Measurements from ENCODE around the gene PRKG1.

- TF ChIP-seq, protein P1, sequence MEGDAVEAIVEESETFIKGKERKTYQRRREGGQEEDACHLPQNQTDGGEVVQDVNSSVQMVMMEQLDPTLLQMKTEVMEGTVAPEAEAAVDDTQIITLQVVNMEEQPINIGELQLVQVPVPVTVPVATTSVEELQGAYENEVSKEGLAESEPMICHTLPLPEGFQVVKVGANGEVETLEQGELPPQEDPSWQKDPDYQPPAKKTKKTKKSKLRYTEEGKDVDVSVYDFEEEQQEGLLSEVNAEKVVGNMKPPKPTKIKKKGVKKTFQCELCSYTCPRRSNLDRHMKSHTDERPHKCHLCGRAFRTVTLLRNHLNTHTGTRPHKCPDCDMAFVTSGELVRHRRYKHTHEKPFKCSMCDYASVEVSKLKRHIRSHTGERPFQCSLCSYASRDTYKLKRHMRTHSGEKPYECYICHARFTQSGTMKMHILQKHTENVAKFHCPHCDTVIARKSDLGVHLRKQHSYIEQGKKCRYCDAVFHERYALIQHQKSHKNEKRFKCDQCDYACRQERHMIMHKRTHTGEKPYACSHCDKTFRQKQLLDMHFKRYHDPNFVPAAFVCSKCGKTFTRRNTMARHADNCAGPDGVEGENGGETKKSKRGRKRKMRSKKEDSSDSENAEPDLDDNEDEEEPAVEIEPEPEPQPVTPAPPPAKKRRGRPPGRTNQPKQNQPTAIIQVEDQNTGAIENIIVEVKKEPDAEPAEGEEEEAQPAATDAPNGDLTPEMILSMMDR (IDR thresholded peaks at IDR 0.05): no peak
- TF ChIP-seq EZH2 (IDR thresholded peaks at IDR 0.05; ENCODE audit: borderline replicate concordance, insufficient read depth, low read depth, low read length, poor library complexity, severe bottlenecking): no peak
Measured at GRCh38 chr10:51808187-51808586, 733.9 kb downstream of the PRKG1 start.

All from B cell (primary cell).